CD14-positive monocyte (primary cell): ENCODE data around the gene MUSK. TPM values are rescaled to one million over a fixed set of nuclear protein-coding genes. Genes with fewer than 3 reads are reported as not detected.

Source experiments
- DNase-seq, 3 donors: peaks; one replicate each; pipeline ENCODE4 v3.0.0-alpha.2; 2011 to 2022
- H2AFZ ChIP-seq: 2 replicates; pipeline ENCODE4 v1.6.0; 2012; ENCODE audit warnings: mild to moderate bottlenecking, low read depth, low read length, inconsistent platforms; ENCODE audit not compliant: insufficient read depth, poor library complexity, severe bottlenecking
- H3K27ac ChIP-seq, 2 donors: 1 replicate in 1 of 2; 2 replicates in 1 of 2; pipeline ENCODE4 v1.5.1; 2012 to 2013; ENCODE audit warnings: low read length in 2 of 2, control low read depth in 1 of 2, inconsistent platforms in 1 of 2, low read depth in 1 of 2, mild to moderate bottlenecking in 1 of 2
- H3K27me3 ChIP-seq, 2 donors: one replicate each; pipeline versions ENCODE4 v1.6.0 to v1.6.1; 2011 to 2013; ENCODE audit warnings: low read length in 2 of 2; ENCODE audit not compliant: control insufficient read depth in 2 of 2, insufficient read depth in 2 of 2
- H3K36me3 ChIP-seq, 2 donors: replicated peaks in 1 of 2; 1 replicate in 1 of 2; 2 replicates in 1 of 2; pipeline versions ENCODE4 v1.5.1 to v1.6.1; 2012 to 2013; ENCODE audit warnings: low read length in 2 of 2, control low read depth in 1 of 2, inconsistent platforms in 1 of 2, mild to moderate bottlenecking in 1 of 2; ENCODE audit not compliant: insufficient read depth in 2 of 2, control insufficient read depth in 1 of 2
- H3K4me1 ChIP-seq, 2 donors: 1 replicate in 1 of 2; 2 replicates in 1 of 2; pipeline versions ENCODE4 v1.5.1 to v1.6.1; 2012 to 2013; ENCODE audit warnings: low read length in 2 of 2, control low read depth in 1 of 2, inconsistent platforms in 1 of 2, mild to moderate bottlenecking in 1 of 2, moderate library complexity in 1 of 2; ENCODE audit not compliant: insufficient read depth in 2 of 2, control insufficient read depth in 1 of 2
- H3K4me2 ChIP-seq: replicated peaks from 2 replicates; pipeline ENCODE3; 2012; ENCODE audit warnings: low read length, moderate library complexity, mild to moderate bottlenecking; ENCODE audit not compliant: poor library complexity, severe bottlenecking; ENCODE audit errors: extremely low read depth
- H3K4me3 ChIP-seq, 3 experiments: fragments of 200-600 bp in 1 of 3; sonication (generic) in 1 of 3; replicated peaks in 1 of 3; 1 replicate in 2 of 3; 2 replicates in 1 of 3; pipeline ENCODE4 v1.5.1; 2011 to 2013; ENCODE audit warnings: low read length in 3 of 3, mild to moderate bottlenecking in 3 of 3, control low read depth in 2 of 3, low read depth in 2 of 3, inconsistent platforms in 1 of 3, moderate library complexity in 1 of 3
- H3K79me2 ChIP-seq: 2 replicates; pipeline ENCODE4 v1.6.0; 2012; ENCODE audit warnings: mild to moderate bottlenecking, control low read depth, inconsistent platforms, low read length, moderate library complexity; ENCODE audit not compliant: insufficient read depth
- H3K9ac ChIP-seq: 2 replicates; pipeline ENCODE4 v1.6.0; 2017; ENCODE audit warnings: low read length, mild to moderate bottlenecking; ENCODE audit not compliant: insufficient read depth, poor library complexity, severe bottlenecking
- H3K9me3 ChIP-seq, 2 donors: replicated peaks in 1 of 2; 1 replicate in 1 of 2; 2 replicates in 1 of 2; pipeline versions ENCODE4 v1.5.1 to v1.6.1; 2012 to 2013; ENCODE audit warnings: low read length in 2 of 2, control low read depth in 1 of 2; ENCODE audit not compliant: control insufficient read depth in 1 of 2, insufficient read depth in 1 of 2
- H4K20me1 ChIP-seq: 2 replicates; pipeline ENCODE4 v1.6.0; 2012; ENCODE audit warnings: mild to moderate bottlenecking, low read length, control low read depth, moderate library complexity; ENCODE audit not compliant: insufficient read depth
- H3K27ac Mint-ChIP-seq, 7 donors: one replicate each; pipeline ENCODE4 v1.8.0; 2020; ENCODE audit warnings: mild to moderate bottlenecking in 7 of 7, mixed read lengths in 7 of 7, moderate library complexity in 6 of 7, inconsistent platforms in 2 of 7
- H3K27me3 Mint-ChIP-seq, 3 donors: one replicate each; pipeline ENCODE4 v1.8.0; 2021 to 2022; ENCODE audit warnings: low read depth in 3 of 3, mild to moderate bottlenecking in 3 of 3, mixed read lengths in 3 of 3, moderate library complexity in 3 of 3, inconsistent platforms in 1 of 3
- H3K36me3 Mint-ChIP-seq, 2 donors: one replicate each; pipeline ENCODE4 v1.8.0; 2020; ENCODE audit warnings: mixed read lengths in 2 of 2, inconsistent platforms in 1 of 2, mild to moderate bottlenecking in 1 of 2
- H3K4me1 Mint-ChIP-seq: one replicate; pipeline ENCODE4 v1.8.0; 2020; ENCODE audit warnings: mild to moderate bottlenecking, mixed read lengths
- H3K4me3 Mint-ChIP-seq, 2 donors: one replicate each; pipeline ENCODE4 v1.8.0; 2020; ENCODE audit warnings: mild to moderate bottlenecking in 2 of 2, mixed read lengths in 2 of 2, moderate library complexity in 1 of 2
- H3K9me3 Mint-ChIP-seq, 7 donors: one replicate each; pipeline ENCODE4 v1.8.0; 2020 to 2022; ENCODE audit warnings: mixed read lengths in 7 of 7, mild to moderate bottlenecking in 6 of 7, moderate library complexity in 6 of 7, inconsistent platforms in 2 of 7
- WGBS: methylation state at CpG from one replicate; pipeline ENCODE4 v1.1.5; 2013; ENCODE audit warnings: missing lambda C conversion rate; ENCODE audit not compliant: insufficient coverage; 5-methylcytosine and 5-hydroxymethylcytosine counted together
- intact Hi-C, 2 donors: fragments of 100-400 bp; cut with micrococcal nuclease; formaldehyde crosslinking; loops; one replicate each; pipeline versions ENCODE4 v1.15.0 to v1.15.1; 2023
- polyA plus RNA-seq, 3 donors: library from polyadenylated mRNA; depleted of rRNA in 1 of 3; unstranded in 2 of 3; stranded (reverse) in 1 of 3; fragments of 300-500 nt in 2 of 3; fragments of >200 nt in 1 of 3; fragmentation: Illumina TruSeq in 2 of 3; gene quantifications; 1 replicate in 2 of 3; 2 replicates in 1 of 3; pipeline ENCODE4 v1.2.3, GENCODE V29; 2012 to 2021
- TF ChIP-seq, protein P1 (sequence below): fragments of 200-600 bp; IDR thresholded peaks from one replicate; pipeline ENCODE4 v1.8.0; 2022; ENCODE audit warnings: antibody characterized with exemption, mild to moderate bottlenecking

The MUSK gene
- polyA plus RNA-seq, 3 donors = not detected

DNA sequence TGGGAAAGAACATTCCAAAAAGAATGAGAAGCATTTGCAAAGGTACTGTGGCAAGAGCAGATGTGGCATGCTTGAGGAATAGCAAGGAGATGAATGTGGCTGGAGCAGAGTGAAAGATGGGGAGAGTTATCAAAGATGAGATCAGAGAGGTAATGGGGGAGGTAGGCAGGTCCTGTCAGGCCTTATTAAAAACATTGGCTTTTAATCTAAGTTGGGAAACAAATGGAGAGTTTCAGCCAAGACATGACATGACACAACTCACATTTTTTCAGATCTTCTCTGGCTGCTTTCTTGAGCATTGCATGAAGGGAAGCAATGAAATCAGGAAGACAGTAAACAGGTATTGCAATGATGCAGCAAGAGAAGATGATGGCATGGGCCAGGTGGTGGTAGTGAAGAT lies 120.3 kb downstream of the MUSK start:
- H3K4me3 Mint-ChIP-seq = no peak overlapping the region
- intact Hi-C loops = no loop called here
- H3K27ac Mint-ChIP-seq = no peak overlapping the region

DNA sequence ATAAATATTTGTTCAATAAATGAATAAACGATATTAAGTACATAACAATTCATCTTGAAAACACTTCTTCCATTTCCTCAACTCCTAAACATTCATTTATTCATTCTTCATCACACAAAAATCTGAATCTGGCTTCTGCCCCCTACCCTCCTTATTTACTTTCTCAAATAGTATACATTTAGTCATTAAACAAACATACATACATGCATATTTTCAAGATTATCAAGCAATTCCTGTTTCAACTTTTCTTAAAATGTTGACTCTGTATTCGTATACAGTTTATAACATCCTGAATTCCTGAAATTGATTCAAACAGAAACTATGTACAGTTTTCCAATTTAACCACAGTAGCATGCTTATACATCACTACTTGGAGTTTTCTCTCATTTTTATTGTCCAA lies 129.0 kb downstream of the MUSK start:
- Histone ChIP-seq H3K36me3 (no peaks in the 10 kb centered on the region), H3K27ac (no peak overlapping the region), H3K4me3 (no peak overlapping the region), H3K9ac (no peak overlapping the region), H3K4me2 (no peak overlapping the region), H3K79me2 (no peaks in the 10 kb centered on the region), H4K20me1 (no peaks in the 10 kb centered on the region), H3K4me1 (peaks cover 14 to 17% of the 10 kb centered on the region in 2 donors), H2AFZ (no peak overlapping the region), H3K9me3 (no peaks in the 10 kb centered on the region), H3K27me3 (no peaks in the 10 kb centered on the region)
- Mint-ChIP-seq H3K27me3 (no peaks in the 10 kb centered on the region), H3K4me1 (peaks cover 17% of the 10 kb centered on the region), H3K4me3 (no peak overlapping the region), H3K27ac (no peak overlapping the region), H3K36me3 (peaks cover 0 to 3% of the 10 kb centered on the region in 2 donors), H3K9me3 (peaks cover 0 to 1% (median 0%) of the 10 kb centered on the region in 7 donors)
- TF ChIP-seq, protein P1, sequence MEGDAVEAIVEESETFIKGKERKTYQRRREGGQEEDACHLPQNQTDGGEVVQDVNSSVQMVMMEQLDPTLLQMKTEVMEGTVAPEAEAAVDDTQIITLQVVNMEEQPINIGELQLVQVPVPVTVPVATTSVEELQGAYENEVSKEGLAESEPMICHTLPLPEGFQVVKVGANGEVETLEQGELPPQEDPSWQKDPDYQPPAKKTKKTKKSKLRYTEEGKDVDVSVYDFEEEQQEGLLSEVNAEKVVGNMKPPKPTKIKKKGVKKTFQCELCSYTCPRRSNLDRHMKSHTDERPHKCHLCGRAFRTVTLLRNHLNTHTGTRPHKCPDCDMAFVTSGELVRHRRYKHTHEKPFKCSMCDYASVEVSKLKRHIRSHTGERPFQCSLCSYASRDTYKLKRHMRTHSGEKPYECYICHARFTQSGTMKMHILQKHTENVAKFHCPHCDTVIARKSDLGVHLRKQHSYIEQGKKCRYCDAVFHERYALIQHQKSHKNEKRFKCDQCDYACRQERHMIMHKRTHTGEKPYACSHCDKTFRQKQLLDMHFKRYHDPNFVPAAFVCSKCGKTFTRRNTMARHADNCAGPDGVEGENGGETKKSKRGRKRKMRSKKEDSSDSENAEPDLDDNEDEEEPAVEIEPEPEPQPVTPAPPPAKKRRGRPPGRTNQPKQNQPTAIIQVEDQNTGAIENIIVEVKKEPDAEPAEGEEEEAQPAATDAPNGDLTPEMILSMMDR = no peak
- WGBS = 100% methylated on average over 1 of the region's 2 CpGs
- intact Hi-C loops = no loop called here
- DNase-seq = no peak

More for the DNA sequence above, 120.3 kb downstream of the MUSK start:
- Histone ChIP-seq H3K27ac (no peak overlapping the region), H3K9me3 (no peaks in the 10 kb centered on the region), H3K27me3 (no peaks in the 10 kb centered on the region), H3K4me3 (no peak overlapping the region), H3K9ac (no peak overlapping the region), H3K4me1 (no peaks in the 10 kb centered on the region), H3K4me2 (no peak overlapping the region), H2AFZ (no peak overlapping the region), H3K36me3 (no peaks in the 10 kb centered on the region), H3K79me2 (no peaks in the 10 kb centered on the region), H4K20me1 (no peaks in the 10 kb centered on the region)
- DNase-seq = no peak
- no peaks in the 10 kb centered on the region for H3K27me3 Mint-ChIP-seq
- H3K36me3 Mint-ChIP-seq = no peaks in the 10 kb centered on the region
- TF ChIP-seq, protein P1 = no peak
- H3K9me3 Mint-ChIP-seq = peaks cover 0 to 4% (median 0%) of the 10 kb centered on the region in 7 donors
- no peaks in the 10 kb centered on the region for H3K4me1 Mint-ChIP-seq
